ENCODE results near the gene INTS11. TPM values are rescaled to one million over a fixed set of nuclear protein-coding genes. Genes with fewer than 3 reads are reported as not detected.

INTS11 gene
- total and polyA plus RNA-seq, 2 of the 8 experiments (the other 6 are each of a cell fraction or from before 2014, with no cell fraction given) = 113 to 243 TPM

DNA sequence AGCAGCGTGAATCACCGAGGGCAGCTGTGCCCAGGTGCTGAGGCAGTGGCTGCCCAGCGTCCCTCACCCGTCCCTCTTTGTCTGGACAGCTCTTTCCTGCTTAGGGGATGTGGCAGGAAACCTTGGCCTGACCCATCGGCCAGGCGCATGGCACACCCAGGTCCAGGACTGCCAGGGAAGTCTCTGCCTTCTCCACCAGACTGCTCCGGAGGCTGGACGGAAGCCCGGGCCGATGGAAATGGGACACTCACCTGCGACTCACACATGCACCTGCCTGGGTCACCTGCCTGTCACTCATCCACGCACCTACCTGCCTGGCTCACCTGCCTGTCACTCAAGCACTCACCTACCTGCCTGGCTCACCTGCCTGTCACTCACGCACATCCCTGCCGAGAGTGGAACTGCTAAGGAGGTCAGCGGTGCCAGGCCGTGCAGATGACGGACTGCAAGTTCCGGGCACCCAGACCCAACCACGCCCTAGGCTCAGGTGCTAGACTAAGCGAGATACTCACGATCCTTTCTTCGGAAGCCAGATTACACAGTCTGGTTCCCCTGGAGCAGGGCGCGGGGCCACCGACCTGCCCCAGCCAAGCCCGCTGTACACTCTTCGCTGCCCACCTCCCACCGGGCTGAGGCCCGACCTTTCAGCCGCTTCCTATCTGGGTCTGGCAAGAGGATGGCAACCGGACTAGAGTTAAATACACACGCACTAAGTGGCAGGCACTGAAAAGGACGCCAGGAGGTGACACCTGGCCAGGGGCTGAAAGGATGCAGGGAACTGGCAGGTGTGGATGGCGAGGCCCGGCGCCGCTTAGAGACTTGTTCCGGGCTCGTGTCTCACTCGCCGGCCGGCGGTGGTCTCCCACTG, 51.9 kb downstream of the INTS11 start:
- Histone ChIP-seq H3K4me1 (replicated peaks in 1 of 4; ENCODE audit: control insufficient read depth in 3 of 4, insufficient read depth in 4 of 4, low read length in 3 of 4) (peaks cover 0 to 17% (median 8%) of the 10 kb centered on the region in 4 experiments; a peak in 5 of 7 replicates), H3K4me3 (ENCODE audit: extremely low read depth in 1 of 4, insufficient read depth in 2 of 4, low read depth in 3 of 4, low read length in 4 of 4) (peak overlapping the region; percentile 88 to 99 (median 91)), H3K23ac (ENCODE audit: insufficient read length) (no peak overlapping the region), H3K4ac (replicated peaks; ENCODE audit: insufficient read length, low read depth, low read length) (no peak overlapping the region), H3K14ac (ENCODE audit: insufficient read length) (no peak overlapping the region), H4K20me1 (replicated peaks in 1 of 2; ENCODE audit: control insufficient read depth in 1 of 2, insufficient read depth in 2 of 2, low read length in 2 of 2) (peaks cover 20 to 28% of the 10 kb centered on the region in 2 experiments), H2AK5ac (ENCODE audit: low read depth, low read length) (no peak overlapping the region), H3K36me3 (ENCODE audit: control insufficient read depth in 2 of 4, insufficient read depth in 4 of 4, low read length in 3 of 4) (peaks cover 2 to 4% (median 3%) of the 10 kb centered on the region in 4 experiments; a peak in 4 of 8 replicates), H2BK15ac (ENCODE audit: low read length) (peak overlapping the region; percentile 75; the same call in 1 of the 2 replicates), H3K56ac (replicated peaks; ENCODE audit: insufficient read length, low read depth, low read length) (no peak overlapping the region), H4K91ac (replicated peaks; ENCODE audit: insufficient read length, low read length) (no peak overlapping the region), H3K9me3 (ENCODE audit: insufficient read depth in 2 of 2, low read depth in 1 of 2, low read length in 1 of 2) (no peaks in the 10 kb centered on the region), H3K79me2 (ENCODE audit: control insufficient read depth in 1 of 2, insufficient read depth in 2 of 2, low read length in 2 of 2) (peaks cover 12 to 44% of the 10 kb centered on the region in 2 experiments; a peak in 3 of 4 replicates), H2BK120ac (replicated peaks; ENCODE audit: low read depth, low read length) (no peak overlapping the region), H4K5ac (ENCODE audit: insufficient read length, low read depth, low read length) (no peak overlapping the region), H3K79me1 (ENCODE audit: low read depth, low read length) (peaks cover 27% of the 10 kb centered on the region), H3K9ac (replicated peaks in 1 of 4; ENCODE audit: extremely low read depth in 1 of 4, low read depth in 3 of 4, low read length in 3 of 4) (peak overlapping the region; percentile 51 to 99 (median 88); a peak in 6 of 7 replicates), H4K8ac (ENCODE audit: extremely low read depth, insufficient read depth, low read length) (peak overlapping the region; percentile 45; the same call in 1 of the 2 replicates), H3K27ac (ENCODE audit: low read depth, low read length) (no peak overlapping the region), H2BK5ac (ENCODE audit: low read depth, low read length) (peak overlapping the region; percentile 66; the same call in 1 of the 2 replicates), H3K23me2 (ENCODE audit: low read depth, low read length) (peaks cover 12% of the 10 kb centered on the region; the same call in 1 of the 2 replicates), H3K18ac (ENCODE audit: extremely low read depth, low read length) (no peak overlapping the region), H2BK20ac (ENCODE audit: low read length) (no peak overlapping the region), H2AFZ (ENCODE audit: low read length) (no peak overlapping the region), H3K27me3 (replicated peaks in 1 of 4; ENCODE audit: control insufficient read depth in 3 of 4, extremely low read depth in 1 of 4, insufficient read depth in 3 of 4, low read length in 3 of 4) (no peaks in the 10 kb centered on the region; a peak in 1 of 7 replicates), H2BK12ac (ENCODE audit: low read depth, low read length) (peak overlapping the region; percentile 81; the same call in 1 of the 2 replicates), H3K4me2 (ENCODE audit: insufficient read depth in 1 of 2, low read depth in 2 of 2, low read length in 2 of 2) (peak overlapping the region; percentile 81 to 95)
- TF ChIP-seq, protein P1, sequence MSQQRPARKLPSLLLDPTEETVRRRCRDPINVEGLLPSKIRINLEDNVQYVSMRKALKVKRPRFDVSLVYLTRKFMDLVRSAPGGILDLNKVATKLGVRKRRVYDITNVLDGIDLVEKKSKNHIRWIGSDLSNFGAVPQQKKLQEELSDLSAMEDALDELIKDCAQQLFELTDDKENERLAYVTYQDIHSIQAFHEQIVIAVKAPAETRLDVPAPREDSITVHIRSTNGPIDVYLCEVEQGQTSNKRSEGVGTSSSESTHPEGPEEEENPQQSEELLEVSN (IDR thresholded peaks at IDR 0.05) = no peak
- TF ChIP-seq NANOG (IDR thresholded peaks at IDR 0.05; ENCODE audit: insufficient read depth, low read depth, low read length, poor library complexity, severe bottlenecking) = no peak
- no peak for TF ChIP-seq KDM4A (IDR thresholded peaks at IDR 0.05; ENCODE audit: low read depth, low read length, severe bottlenecking)
- no peak for TF ChIP-seq TAF7 (optimal IDR thresholded peaks at IDR 0.05; ENCODE audit: borderline replicate concordance, low read depth, low read length)
- no peak for DNase-seq (ENCODE audit: low read depth in 1 of 2, low spot score in 2 of 2)
- FAIRE-seq = no peak
- CTCF ChIA-PET (ENCODE audit: partially characterized antibody) = interaction anchor here (0.6 to 2.2 kb wide), 4 partner anchors 19 to 122 kb away, joined by 3 to 7 read pairs (median 3); no protein-coding TSS in a partner anchor
- POLR2A ChIA-PET (ENCODE audit: partially characterized antibody) = interaction anchor here (1.1 to 3.0 kb wide), 6 partner anchors 10 to 22 kb away, joined by 3 to 16 read pairs (median 6); no protein-coding TSS in a partner anchor
- WGBS, 2 experiments (ENCODE audit: extremely low coverage in 1 of 2, insufficient coverage in 1 of 2, insufficient read length in 1 of 2, insufficient replicate concordance in 2 of 2, low coverage in 1 of 2, low lambda C conversion rate in 2 of 2, missing lambda C conversion rate in 1 of 2) = 64% methylated on average over 43 of the region's 43 CpGs; no CpG with 5 or more reads in 1 of the 2 experiments

All from H1 (cell line).